ENCODE data around the gene UVRAG.

UVRAG gene

DNA sequence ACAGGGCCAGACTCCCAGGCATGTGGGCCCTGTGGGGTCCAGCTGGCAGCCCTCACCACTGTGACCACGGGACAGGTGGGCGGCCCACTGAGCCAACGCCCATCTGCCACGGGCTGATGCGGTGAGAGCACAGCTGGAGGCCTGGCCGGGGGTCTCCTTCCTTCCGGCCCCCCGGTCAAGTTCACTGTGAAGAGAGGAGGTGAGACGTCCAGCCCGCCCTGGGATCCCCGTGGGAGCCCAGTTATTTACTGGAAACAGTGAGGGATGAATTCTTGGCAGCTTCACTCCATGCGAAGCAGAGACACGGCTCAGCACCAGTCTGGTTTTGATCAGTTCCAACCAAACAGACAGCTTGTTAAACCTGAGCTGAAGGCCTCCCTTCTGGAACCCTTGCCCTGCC lies 352.6 kb downstream of the UVRAG start:
- Histone ChIP-seq H3K4me2 (no peak overlapping the region), H3K27ac (no peak overlapping the region), H3K36me3 (ENCODE audit: insufficient read depth) (no peaks in the 10 kb centered on the region), H2AFZ (ENCODE audit: low read depth) (no peak overlapping the region), H3K4me3 (IDR thresholded peaks at IDR 0.05; ENCODE audit: insufficient read depth, low read depth, low read length) (no peak overlapping the region), H3K4me1 (ENCODE audit: low read depth, poor library complexity, severe bottlenecking) (peaks cover 20% of the 10 kb centered on the region), H4K20me1 (ENCODE audit: insufficient read depth) (no peaks in the 10 kb centered on the region), H3K27me3 (ENCODE audit: insufficient read depth, low read depth) (no peaks in the 10 kb centered on the region), H3K9ac (no peak overlapping the region), H3K79me2 (ENCODE audit: insufficient read depth, low read depth) (no peaks in the 10 kb centered on the region)
- TF ChIP-seq, protein P1, sequence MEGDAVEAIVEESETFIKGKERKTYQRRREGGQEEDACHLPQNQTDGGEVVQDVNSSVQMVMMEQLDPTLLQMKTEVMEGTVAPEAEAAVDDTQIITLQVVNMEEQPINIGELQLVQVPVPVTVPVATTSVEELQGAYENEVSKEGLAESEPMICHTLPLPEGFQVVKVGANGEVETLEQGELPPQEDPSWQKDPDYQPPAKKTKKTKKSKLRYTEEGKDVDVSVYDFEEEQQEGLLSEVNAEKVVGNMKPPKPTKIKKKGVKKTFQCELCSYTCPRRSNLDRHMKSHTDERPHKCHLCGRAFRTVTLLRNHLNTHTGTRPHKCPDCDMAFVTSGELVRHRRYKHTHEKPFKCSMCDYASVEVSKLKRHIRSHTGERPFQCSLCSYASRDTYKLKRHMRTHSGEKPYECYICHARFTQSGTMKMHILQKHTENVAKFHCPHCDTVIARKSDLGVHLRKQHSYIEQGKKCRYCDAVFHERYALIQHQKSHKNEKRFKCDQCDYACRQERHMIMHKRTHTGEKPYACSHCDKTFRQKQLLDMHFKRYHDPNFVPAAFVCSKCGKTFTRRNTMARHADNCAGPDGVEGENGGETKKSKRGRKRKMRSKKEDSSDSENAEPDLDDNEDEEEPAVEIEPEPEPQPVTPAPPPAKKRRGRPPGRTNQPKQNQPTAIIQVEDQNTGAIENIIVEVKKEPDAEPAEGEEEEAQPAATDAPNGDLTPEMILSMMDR (conservative IDR thresholded peaks at IDR 0.05; ENCODE audit: low read depth, low read length): no peak

DNA sequence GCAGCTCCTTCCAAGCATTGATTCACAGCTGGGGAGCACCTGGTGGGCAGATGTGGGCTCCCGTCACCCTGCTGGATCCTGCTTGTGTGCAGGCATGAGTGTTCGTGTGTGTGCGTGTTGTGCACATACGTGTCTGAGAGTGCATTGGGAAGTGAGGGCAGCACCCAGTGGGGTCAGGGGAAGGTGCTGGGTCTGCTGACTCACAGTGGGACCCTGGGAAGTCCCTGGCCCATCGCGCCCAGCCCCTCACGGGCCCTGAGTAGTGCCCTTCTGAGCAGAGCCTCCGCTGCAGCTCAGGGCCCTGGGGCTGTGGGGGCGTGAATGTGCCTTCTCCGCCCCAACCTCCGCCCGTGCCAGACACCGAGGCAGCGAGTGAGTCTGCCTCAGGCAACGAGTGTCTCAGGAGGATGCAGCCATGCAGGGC lies 354.5 kb downstream of the UVRAG start:
- Histone ChIP-seq H3K27ac (no peak overlapping the region), H4K20me1 (ENCODE audit: insufficient read depth) (no peaks in the 10 kb centered on the region), H3K36me3 (ENCODE audit: insufficient read depth) (no peaks in the 10 kb centered on the region), H3K9ac (no peak overlapping the region), H3K4me1 (ENCODE audit: low read depth, poor library complexity, severe bottlenecking) (peaks cover 20% of the 10 kb centered on the region), H3K4me2 (no peak overlapping the region), H3K4me3 (IDR thresholded peaks at IDR 0.05; ENCODE audit: insufficient read depth, low read depth, low read length) (no peak overlapping the region), H2AFZ (ENCODE audit: low read depth) (no peak overlapping the region), H3K27me3 (ENCODE audit: insufficient read depth, low read depth) (no peaks in the 10 kb centered on the region), H3K79me2 (ENCODE audit: insufficient read depth, low read depth) (no peaks in the 10 kb centered on the region)
- TF ChIP-seq, protein P1 (conservative IDR thresholded peaks at IDR 0.05; ENCODE audit: low read depth, low read length): no peak

DNA sequence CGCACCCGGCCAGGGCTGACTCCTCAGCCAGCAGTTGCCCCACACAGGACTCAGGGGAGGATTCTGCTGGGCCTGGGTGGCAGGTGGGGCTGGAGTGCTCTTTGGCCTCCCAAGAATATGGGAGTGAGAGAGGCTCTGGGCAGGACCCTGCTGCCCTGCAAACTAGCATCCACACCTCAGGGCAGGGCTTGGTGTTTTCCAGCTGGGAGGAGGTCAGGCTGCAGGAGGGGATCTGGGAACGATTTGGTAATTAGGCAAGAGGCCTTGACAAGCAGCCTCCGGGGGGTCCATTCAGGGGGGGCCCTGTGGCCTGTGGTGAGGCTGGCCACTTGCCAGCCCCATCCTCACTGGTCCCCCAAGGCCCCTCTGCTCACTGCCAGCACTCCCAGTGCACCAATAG lies 355.5 kb downstream of the UVRAG start:
- Histone ChIP-seq H3K27me3 (ENCODE audit: insufficient read depth, low read depth) (no peaks in the 10 kb centered on the region), H3K4me3 (IDR thresholded peaks at IDR 0.05; ENCODE audit: insufficient read depth, low read depth, low read length) (no peak overlapping the region)
- TF ChIP-seq, protein P1 (conservative IDR thresholded peaks at IDR 0.05; ENCODE audit: low read depth, low read length): no peak

DNA sequence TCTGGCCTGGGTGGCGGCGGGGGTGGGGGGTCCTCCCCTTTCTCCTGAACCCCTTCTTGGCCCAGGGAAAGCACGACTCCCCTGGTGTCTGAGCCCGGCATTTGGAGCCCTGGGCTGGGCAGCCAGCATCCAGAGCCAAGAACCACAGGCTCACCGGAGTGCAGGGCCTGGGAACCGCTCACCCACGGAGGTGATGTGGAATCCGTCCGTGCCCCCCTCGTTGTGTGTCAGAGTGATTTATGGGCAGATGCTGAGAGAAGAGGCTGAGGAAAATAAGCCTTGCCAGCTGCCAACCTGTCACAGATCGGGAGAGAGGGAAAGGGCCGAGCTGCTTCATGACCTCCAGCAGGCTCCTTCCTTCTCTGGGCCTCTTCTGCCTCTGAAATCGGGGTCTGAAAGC lies 357.6 kb downstream of the UVRAG start:
- TF ChIP-seq, protein P1 (conservative IDR thresholded peaks at IDR 0.05; ENCODE audit: low read depth, low read length): no peak
- H3K27ac ChIP-seq: no peak overlapping the region
- H4K20me1 ChIP-seq (ENCODE audit: insufficient read depth): no peaks in the 10 kb centered on the region
- no peak overlapping the region for H3K4me2 ChIP-seq
- no peak overlapping the region for H2AFZ ChIP-seq (ENCODE audit: low read depth)
- no peaks in the 10 kb centered on the region for H3K79me2 ChIP-seq (ENCODE audit: insufficient read depth, low read depth)
- no peak overlapping the region for H3K4me3 ChIP-seq (IDR thresholded peaks at IDR 0.05; ENCODE audit: insufficient read depth, low read depth, low read length)
- peaks cover 6% of the 10 kb centered on the region for H3K4me1 ChIP-seq (ENCODE audit: low read depth, poor library complexity, severe bottlenecking)
- no peaks in the 10 kb centered on the region for H3K27me3 ChIP-seq (ENCODE audit: insufficient read depth, low read depth)
- no peak overlapping the region for H3K9ac ChIP-seq
- H3K36me3 ChIP-seq (ENCODE audit: insufficient read depth): no peaks in the 10 kb centered on the region

More for the DNA sequence above, 355.5 kb downstream of the UVRAG start:
- peaks cover 19% of the 10 kb centered on the region for H3K4me1 ChIP-seq (ENCODE audit: low read depth, poor library complexity, severe bottlenecking)
- no peaks in the 10 kb centered on the region for H3K36me3 ChIP-seq (ENCODE audit: insufficient read depth)
- no peak overlapping the region for H3K9ac ChIP-seq
- H3K4me2 ChIP-seq: no peak overlapping the region
- H2AFZ ChIP-seq (ENCODE audit: low read depth): no peak overlapping the region
- no peaks in the 10 kb centered on the region for H3K79me2 ChIP-seq (ENCODE audit: insufficient read depth, low read depth)
- no peaks in the 10 kb centered on the region for H4K20me1 ChIP-seq (ENCODE audit: insufficient read depth)
- no peak overlapping the region for H3K27ac ChIP-seq
